GM18861 (cell line): ENCODE data around the gene ZWILCH.
"Not testable (repeated sequence)": the region's sequence is repeated elsewhere in the genome, so short reads cannot be mapped to it uniquely, and the experiment has no call there.

Source experiments
- ATAC-seq: cut with Tn5 transposase; IDR thresholded peaks from one replicate; pipeline ENCODE4 v1.9.1; 2021; ENCODE audit not compliant: unreplicated experiment

Gene ZWILCH

GRCh38 chr15:66486887-66487286 lies 18.2 kb upstream of the ZWILCH start:
- ATAC-seq = no peak

- ATAC-seq = no peak
Measured at GRCh38 chr15:66488525-66488924, 16.6 kb upstream of the ZWILCH start.

DNA sequence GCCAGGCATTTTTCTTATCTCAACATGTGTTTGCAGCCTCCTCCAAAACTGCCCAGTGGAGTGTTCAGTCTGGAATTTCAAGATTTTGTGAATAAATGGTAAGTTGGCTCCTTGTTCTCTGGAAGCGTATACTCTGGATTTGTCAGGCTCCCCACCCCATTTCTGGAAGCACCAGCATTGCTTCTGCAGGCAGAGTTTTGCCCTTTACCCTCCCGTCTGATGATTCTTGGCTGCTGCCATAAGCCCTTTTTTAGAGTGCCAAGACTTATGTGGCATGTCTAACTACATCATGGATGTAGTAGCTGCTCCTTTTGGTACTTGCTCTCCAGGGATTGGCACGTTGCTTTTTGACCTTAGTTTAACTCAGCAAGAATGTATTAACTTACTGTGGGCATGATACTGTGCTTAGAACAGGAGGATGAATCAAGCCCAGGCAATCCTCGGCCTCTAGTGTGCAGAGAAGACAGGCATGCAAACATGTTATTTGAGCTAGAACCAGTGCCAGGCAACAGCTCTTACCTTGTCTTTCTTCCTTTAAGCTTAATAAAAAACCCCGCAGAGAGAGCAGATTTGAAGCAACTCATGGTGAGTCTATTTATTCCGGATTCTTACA lies 15.8 kb upstream of the ZWILCH start:
- no peak for ATAC-seq

DNA sequence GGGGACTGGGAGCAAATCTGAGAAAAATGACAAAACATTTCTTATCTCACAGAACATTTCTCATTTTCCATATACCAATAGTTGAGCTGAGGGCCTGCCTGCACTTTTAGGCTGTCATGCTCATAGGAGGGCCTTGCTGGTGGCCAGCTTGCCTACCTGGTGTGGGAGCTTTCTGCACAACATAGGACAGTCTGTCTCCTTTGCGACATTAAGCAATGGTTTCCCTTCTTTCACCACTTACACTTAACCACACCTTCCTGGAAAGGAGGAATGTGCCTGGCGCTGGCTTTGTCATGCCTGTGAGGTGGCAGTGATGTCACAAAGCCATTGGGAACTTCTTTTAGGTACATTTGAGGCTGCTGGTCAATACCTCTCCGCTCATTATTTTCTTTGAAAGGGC lies 13.3 kb upstream of the ZWILCH start:
- no peak for ATAC-seq

GRCh38 chr15:66494262-66494661 lies 10.9 kb upstream of the ZWILCH start:
- ATAC-seq = no peak

GRCh38 chr15:66496951-66497501 lies 8.1 kb upstream of the ZWILCH start:
- ATAC-seq = no peak

DNA sequence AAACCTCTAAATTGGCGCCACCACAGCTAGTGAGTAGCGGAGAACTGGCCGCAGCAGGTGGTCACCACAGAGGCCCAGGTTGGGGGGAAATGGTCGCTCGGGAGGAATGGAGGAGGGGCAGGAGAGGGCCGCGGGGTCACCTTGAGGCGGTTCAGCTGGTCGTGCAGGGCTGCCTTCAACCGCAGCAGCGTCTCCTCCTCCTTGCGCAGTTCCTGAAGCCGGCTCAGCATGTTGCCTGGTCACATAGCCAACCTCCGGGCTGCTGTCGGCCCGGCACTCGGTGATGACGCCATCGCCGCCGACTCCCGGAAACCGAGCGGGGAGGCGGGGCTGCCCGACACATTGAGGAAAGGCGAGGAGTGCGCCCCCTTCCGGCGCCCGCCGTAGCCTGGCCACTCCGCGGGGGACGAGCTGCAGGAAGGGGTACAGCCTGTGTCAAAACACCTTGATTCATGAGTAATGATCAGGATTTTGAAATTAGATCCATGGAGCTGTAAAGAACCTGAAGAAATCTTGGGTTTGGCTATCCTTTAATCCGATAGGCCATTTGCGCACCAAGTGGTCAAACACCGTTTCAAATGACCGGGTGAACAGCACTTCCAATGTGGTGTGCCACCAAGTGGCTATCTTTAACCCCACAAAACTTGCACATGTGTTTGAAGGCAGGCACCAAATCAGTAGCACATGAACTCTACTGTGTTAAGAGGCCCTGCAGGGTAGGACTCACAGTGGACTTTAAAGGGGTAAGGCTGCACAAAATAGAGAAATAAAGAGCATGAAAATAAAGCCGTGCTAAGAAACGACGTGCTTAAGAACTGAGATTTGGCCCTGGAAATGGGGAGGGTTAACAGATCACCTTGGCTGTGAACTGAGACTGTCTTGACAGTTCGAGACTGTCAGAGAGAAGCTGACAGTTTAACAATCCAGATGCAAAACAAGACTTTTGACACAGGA lies 7.3 kb upstream of the ZWILCH start, which contains the start of gene SNAPC5:
SNAPC5 (minus strand) TSS at position 261 of the 954 bp plus-strand sequence; CDS start at position 230, 31 bp downstream.
- ATAC-seq = peak; percentile 73

DNA sequence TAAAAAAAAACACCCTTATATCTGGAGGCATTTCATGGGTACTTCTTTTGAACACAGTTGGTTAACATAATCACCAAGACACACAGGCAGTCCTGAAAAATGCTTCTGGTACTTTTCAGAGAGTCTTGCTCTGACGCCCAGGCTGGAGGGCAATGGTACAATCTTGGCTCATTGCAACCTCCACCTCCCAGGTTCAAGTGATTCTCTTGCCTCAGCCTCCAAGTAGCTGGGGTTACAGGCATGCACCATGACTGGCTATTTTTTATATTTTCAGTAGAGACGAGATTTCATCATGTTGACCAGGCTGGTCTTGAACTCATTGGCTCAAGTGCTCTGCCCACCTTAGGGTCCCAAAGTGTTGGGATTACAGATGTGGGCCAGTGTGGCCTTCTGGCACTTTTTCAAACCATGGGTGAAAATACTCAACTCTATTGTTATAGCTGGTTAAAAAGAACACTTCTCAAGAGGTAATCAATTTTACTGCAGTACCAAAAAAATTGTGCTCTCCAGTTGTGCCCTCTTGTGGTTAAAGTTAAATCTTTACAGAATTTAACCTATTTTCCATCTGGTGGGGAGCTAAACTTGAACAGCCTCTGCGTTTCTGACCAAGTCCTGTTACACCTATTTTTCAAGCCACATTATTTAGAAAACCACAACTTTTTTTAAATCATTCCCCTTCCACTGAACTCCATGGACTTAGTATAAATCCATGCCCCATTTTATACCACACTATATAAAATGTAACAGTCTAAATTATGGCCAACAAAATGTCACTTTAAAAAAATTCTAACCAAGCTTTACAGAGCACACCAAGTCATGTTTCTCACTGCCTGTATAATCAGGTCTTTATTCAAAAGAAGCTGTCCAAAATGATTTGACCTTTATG lies 6.4 kb upstream of the ZWILCH start:
- ATAC-seq = no peak

GRCh38 chr15:66500346-66500745 lies 4.8 kb upstream of the ZWILCH start:
- ATAC-seq = not testable (repeated sequence)

GRCh38 chr15:66502491-66502890 lies 2.6 kb upstream of the ZWILCH start:
- ATAC-seq = no peak

GRCh38 chr15:66503041-66503648 lies 2.0 kb upstream of the ZWILCH start:
- not testable (repeated sequence) for ATAC-seq

GRCh38 chr15:66503780-66504562 lies 1.2 kb upstream of the ZWILCH start:
- ATAC-seq = no peak

GRCh38 chr15:66505430-66505811 lies 295 bp downstream of the ZWILCH start:
- ATAC-seq = peak; percentile 8

GRCh38 chr15:66505818-66506217 lies 692 bp downstream of the ZWILCH start:
- no peak for ATAC-seq

GRCh38 chr15:66508293-66508883 lies 3.3 kb downstream of the ZWILCH start:
- no peak for ATAC-seq

- ATAC-seq = no peak
Measured at GRCh38 chr15:66514586-66514985, 9.5 kb downstream of the ZWILCH start.

- no peak for ATAC-seq
Measured at GRCh38 chr15:66515901-66516322, 10.8 kb downstream of the ZWILCH start.

DNA sequence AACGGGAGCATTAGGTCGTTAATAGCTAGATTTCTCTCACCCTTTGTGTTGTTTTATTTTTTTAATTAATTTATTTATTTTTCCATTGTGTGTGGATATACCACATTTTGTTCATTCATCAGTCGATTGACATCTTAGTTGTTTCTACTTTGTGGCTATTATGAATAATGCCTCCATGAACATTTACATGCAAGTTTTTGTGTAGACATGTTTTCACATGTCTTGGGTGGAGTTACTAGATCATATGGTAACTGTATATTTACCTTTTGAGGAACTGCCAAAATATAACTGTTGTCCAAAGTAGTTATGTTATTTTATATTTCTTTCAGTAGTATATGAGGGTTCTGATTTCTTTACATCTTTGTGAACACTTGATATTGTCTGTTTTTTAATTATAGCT lies 18.8 kb downstream of the ZWILCH start:
- ATAC-seq = no peak

- no peak for ATAC-seq
Measured at GRCh38 chr15:66524838-66525237, 19.7 kb downstream of the ZWILCH start.
